Small intestine (tissue), 7 donors: ENCODE results near the gene CIB4. TPM values are rescaled to one million over a fixed set of nuclear protein-coding genes. Genes with fewer than 3 reads are reported as not detected.

Experiments used
- DNase-seq, 2 donors: peaks; one replicate each; pipeline versions ENCODE4 v3.0.0 to v3.0.0-alpha.2; 2013
- FAIRE-seq: peaks from 2 replicates; lab custom pipeline; 2012; peaks lifted over from hg19 to GRCh38; lab: Jason Lieb, UNC
- H3K27ac ChIP-seq, 3 donors: one replicate each; pipeline ENCODE4 v1.5.1; 2013; ENCODE audit warnings: low read length in 2 of 3, mild to moderate bottlenecking in 2 of 3, control low read depth in 1 of 3, inconsistent platforms in 1 of 3, low read depth in 1 of 3, moderate library complexity in 1 of 3
- H3K27me3 ChIP-seq, 3 donors: one replicate each; pipeline ENCODE4 v1.6.1; 2013; ENCODE audit warnings: low read length in 3 of 3, inconsistent platforms in 1 of 3; ENCODE audit not compliant: control insufficient read depth in 3 of 3, insufficient read depth in 3 of 3
- H3K36me3 ChIP-seq, 3 donors: one replicate each; pipeline ENCODE4 v1.6.1; 2013; ENCODE audit warnings: low read length in 3 of 3, inconsistent platforms in 1 of 3, low read depth in 1 of 3, mild to moderate bottlenecking in 1 of 3, moderate library complexity in 1 of 3; ENCODE audit not compliant: control insufficient read depth in 3 of 3, insufficient read depth in 2 of 3
- H3K4me1 ChIP-seq, 3 donors: one replicate each; pipeline ENCODE4 v1.6.1; 2013; ENCODE audit warnings: low read length in 2 of 3, inconsistent platforms in 1 of 3, low read depth in 1 of 3, mild to moderate bottlenecking in 1 of 3, moderate library complexity in 1 of 3; ENCODE audit not compliant: control insufficient read depth in 3 of 3, insufficient read depth in 2 of 3
- H3K4me3 ChIP-seq, 3 donors: one replicate each; pipeline ENCODE4 v1.5.1; 2013; ENCODE audit warnings: low read length in 3 of 3, control low read depth in 1 of 3, inconsistent platforms in 1 of 3, low read depth in 1 of 3, mild to moderate bottlenecking in 1 of 3, moderate library complexity in 1 of 3
- H3K9me3 ChIP-seq, 2 donors: one replicate each; pipeline ENCODE4 v1.6.1; 2013; ENCODE audit warnings: low read depth in 1 of 2, low read length in 1 of 2; ENCODE audit not compliant: control insufficient read depth in 2 of 2, insufficient read depth in 1 of 2
- WGBS, 3 donors: extraction: QIAGEN DNeasy Blood & Tissue Kit; methylation state at CpG; one replicate each; pipeline ENCODE4 v1.1.7; 2013; 5-methylcytosine and 5-hydroxymethylcytosine counted together
- polyA plus RNA-seq, 4 donors: library from polyadenylated mRNA; stranded (reverse) in 3 of 4; unstranded in 1 of 4; fragments of 200-250 nt in 3 of 4; fragments of 120-200 nt in 1 of 4; gene quantifications; one replicate each; pipeline versions ENCODE4 v1.2.1 to v1.2.3, GENCODE V29; 2013
- donor health status: healthy with polysubstance abuse.
- donor health status: control.
- donor health status: control.
- donor health status: Bipolar disorder and iron deficiency.
- donor health status: healthy.

CIB4 gene
- polyA plus RNA-seq, 4 donors, result 0.15 TPM; not detected in 3

- Histone ChIP-seq H3K4me3 (no peak overlapping the region), H3K27ac (peak overlapping the region in 2 of 3 donors; percentile 62 to 73), H3K27me3 (peaks cover 0 to 9% (median 0%) of the 10 kb centered on the region in 3 donors), H3K36me3 (no peaks in the 10 kb centered on the region), H3K4me1 (no peaks in the 10 kb centered on the region), H3K9me3 (no peaks in the 10 kb centered on the region)
- WGBS, 3 donors, result 76 to 88% (median 80%) methylated on average over 12 of the region's 12 CpGs
- FAIRE-seq (no peak), DNase-seq (no peak)
Observed at GRCh38 chr2:26650713-26651469, 9.7 kb upstream of the CIB4 start.

DNA sequence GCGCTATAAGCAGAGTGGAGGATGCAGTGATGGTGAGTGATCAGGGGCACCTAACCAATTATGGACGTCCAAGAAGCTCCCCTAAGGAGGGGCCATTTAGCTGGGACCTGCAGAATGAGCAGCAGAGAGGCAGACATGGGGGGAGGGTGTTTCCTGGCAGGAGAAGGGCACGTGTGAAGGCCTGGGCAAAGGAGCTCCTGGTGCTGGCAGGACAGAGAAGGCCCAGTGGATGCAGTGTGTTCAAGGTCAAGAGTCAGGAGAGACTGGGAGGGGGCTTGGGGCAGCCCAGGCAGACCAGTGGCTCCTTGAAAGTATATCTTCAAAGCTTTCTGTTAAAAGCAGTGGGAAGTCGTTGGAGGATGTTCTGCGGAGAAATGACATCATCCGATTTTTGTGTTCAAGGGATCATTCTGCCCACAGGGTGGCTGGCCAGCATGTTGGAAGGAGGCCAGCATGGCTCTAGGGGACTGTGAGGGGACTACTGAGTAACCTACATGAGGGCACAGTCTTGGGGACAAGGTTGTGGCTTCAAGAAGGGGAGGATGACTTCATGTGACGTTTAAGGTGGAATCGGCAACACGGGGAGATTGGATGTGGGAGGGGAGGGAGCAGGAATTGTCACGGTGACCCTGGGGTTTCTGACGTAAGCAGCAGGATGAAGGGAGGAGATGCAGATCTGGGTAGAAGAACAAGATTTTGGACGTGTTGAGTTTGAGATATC lies 9.0 kb upstream of the CIB4 start:
- H3K9me3 ChIP-seq, result no peaks in the 10 kb centered on the region
- peak overlapping the region in 1 of 3 donors; percentile 73 for H3K27ac ChIP-seq
- H3K36me3 ChIP-seq, result no peaks in the 10 kb centered on the region
- H3K4me3 ChIP-seq, result no peak overlapping the region
- 73 to 80% (median 78%) methylated on average over 12 of the region's 12 CpGs for WGBS, 3 donors
- no peaks in the 10 kb centered on the region for H3K4me1 ChIP-seq
- FAIRE-seq, result no peak
- no peak for DNase-seq
- peaks cover 0 to 9% (median 0%) of the 10 kb centered on the region in 3 donors for H3K27me3 ChIP-seq

DNA sequence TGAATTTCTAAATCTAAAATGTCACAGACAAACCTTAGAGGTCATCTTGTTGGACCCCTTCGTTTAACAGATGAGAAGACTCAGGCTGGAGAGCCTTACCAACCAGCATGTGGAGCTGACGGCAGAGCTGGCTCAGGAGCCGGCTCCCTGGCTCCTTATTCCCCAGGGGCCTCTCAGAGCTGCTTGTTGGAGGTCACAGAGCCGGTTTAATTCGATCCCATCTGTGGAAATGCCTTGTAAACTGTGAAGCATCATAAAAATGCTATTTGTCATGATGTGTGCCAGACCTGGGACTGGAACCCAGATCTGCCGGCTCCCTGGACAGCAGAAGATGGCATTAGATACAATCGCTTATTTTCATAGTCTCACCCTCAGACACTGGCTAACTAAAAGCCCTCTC lies 8.2 kb upstream of the CIB4 start:
- 59 to 75% (median 74%) methylated on average over 7 of the region's 7 CpGs for WGBS, 3 donors
- FAIRE-seq (no peak), DNase-seq (no peak)
- peaks cover 0 to 9% (median 0%) of the 10 kb centered on the region in 3 donors for H3K27me3 ChIP-seq
- H3K36me3 ChIP-seq, result no peaks in the 10 kb centered on the region
- no peaks in the 10 kb centered on the region for H3K9me3 ChIP-seq
- H3K27ac ChIP-seq, result no peak overlapping the region
- no peak overlapping the region for H3K4me3 ChIP-seq
- no peaks in the 10 kb centered on the region for H3K4me1 ChIP-seq

- WGBS, 3 donors, result 72 to 80% (median 74%) methylated on average over 6 of the region's 6 CpGs
- Histone ChIP-seq H3K36me3 (no peaks in the 10 kb centered on the region), H3K4me3 (no peak overlapping the region), H3K9me3 (no peaks in the 10 kb centered on the region), H3K4me1 (no peaks in the 10 kb centered on the region), H3K27ac (no peak overlapping the region), H3K27me3 (peaks cover 0 to 9% (median 0%) of the 10 kb centered on the region in 3 donors)
- FAIRE-seq (no peak), DNase-seq (no peak)
Observed at GRCh38 chr2:26648516-26648915, 7.3 kb upstream of the CIB4 start.

DNA sequence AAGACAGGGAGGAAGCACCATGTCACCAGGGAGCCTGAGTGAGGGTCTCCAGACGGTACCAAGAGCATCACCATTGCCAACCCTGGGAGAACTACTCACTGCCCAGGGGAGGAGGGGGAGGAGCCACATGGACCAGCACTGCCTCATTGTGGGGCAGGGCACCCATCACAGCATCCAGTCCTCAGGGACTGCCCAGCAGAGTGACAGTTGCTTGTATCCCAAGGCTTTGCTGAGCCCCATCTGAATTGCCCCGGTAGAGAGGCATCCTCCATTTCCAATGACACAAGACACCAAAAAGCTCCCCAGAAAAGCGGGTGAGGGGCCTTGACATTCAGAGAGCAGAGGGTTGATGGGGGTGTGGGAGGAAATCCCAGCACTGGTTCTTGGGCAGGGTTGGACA lies 6.8 kb upstream of the CIB4 start:
- FAIRE-seq, result no peak
- DNase-seq, result no peak
- H3K4me1 ChIP-seq, result no peaks in the 10 kb centered on the region
- H3K9me3 ChIP-seq, result no peaks in the 10 kb centered on the region
- peaks cover 0 to 9% (median 0%) of the 10 kb centered on the region in 3 donors for H3K27me3 ChIP-seq
- no peaks in the 10 kb centered on the region for H3K36me3 ChIP-seq
- no peak overlapping the region for H3K27ac ChIP-seq
- no peak overlapping the region for H3K4me3 ChIP-seq
- 80 to 94% (median 89%) methylated on average over 3 of the region's 3 CpGs for WGBS, 3 donors

DNA sequence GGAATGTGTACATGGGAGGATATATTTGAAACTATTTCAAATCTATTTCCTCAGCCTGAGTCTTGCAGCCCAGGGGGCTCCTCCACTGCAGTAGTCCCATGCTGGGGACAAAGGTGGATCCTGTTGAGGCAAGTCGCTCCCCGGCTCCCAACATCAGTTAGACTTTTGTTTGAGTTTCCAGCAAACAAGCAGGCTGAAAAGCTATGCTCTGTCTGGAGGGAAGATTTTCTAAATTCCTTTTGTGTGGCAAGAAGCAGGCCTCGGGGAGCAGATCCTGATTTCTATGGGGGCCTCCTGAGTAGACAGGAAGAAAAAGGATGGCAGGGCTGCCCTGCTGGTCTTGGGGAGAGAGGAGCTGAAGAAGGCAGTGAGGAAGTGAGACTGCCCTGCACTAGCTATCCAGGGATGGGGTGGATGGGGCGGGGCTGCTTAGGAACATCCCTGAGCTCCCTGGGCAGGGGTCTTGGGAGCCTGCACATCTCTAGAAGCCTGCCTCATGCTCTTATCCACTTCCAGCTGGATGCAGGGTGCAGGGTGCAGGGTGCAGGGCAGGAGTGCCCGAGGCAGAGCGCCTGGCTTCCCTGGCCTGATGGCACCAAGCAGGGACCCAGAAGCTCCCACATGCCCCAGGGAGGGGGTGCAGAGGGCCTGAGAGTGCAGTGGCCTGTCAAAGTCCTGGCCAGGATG lies 6.0 kb upstream of the CIB4 start:
- no peaks in the 10 kb centered on the region for H3K9me3 ChIP-seq
- FAIRE-seq (no peak), DNase-seq (no peak)
- H3K27me3 ChIP-seq, result peaks cover 0 to 9% (median 0%) of the 10 kb centered on the region in 3 donors
- WGBS, 3 donors, result 75 to 77% (median 77%) methylated on average over 6 of the region's 6 CpGs
- no peak overlapping the region for H3K27ac ChIP-seq
- no peak overlapping the region for H3K4me3 ChIP-seq
- no peaks in the 10 kb centered on the region for H3K36me3 ChIP-seq
- no peaks in the 10 kb centered on the region for H3K4me1 ChIP-seq

DNA sequence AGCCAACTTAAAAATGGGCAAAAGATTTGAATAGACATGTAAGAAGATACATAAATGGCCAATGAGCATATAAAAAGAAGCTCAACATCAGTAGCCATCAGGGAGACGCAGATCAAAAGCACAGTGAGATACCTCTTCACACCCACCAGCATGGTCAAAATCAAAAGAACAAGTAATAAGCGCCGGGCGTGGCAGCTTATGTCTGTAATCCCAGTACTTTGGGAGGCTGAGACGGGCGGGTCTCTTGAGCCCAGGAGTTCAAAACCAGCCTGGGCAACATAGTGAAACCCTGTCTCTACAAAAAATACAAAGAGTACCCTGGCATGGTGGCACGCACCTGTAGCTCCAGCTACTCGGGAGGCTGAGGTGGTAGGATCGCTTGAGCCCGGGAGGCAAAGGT lies 4.6 kb upstream of the CIB4 start:
- no peak for FAIRE-seq
- Histone ChIP-seq H3K36me3 (no peaks in the 10 kb centered on the region), H3K27me3 (peaks cover 0 to 11% (median 0%) of the 10 kb centered on the region in 3 donors), H3K4me3 (no peak overlapping the region), H3K27ac (no peak overlapping the region), H3K9me3 (no peaks in the 10 kb centered on the region), H3K4me1 (no peaks in the 10 kb centered on the region)
- 73 to 85% (median 74%) methylated on average over 10 of the region's 10 CpGs for WGBS, 3 donors
- DNase-seq, result no peak

DNA sequence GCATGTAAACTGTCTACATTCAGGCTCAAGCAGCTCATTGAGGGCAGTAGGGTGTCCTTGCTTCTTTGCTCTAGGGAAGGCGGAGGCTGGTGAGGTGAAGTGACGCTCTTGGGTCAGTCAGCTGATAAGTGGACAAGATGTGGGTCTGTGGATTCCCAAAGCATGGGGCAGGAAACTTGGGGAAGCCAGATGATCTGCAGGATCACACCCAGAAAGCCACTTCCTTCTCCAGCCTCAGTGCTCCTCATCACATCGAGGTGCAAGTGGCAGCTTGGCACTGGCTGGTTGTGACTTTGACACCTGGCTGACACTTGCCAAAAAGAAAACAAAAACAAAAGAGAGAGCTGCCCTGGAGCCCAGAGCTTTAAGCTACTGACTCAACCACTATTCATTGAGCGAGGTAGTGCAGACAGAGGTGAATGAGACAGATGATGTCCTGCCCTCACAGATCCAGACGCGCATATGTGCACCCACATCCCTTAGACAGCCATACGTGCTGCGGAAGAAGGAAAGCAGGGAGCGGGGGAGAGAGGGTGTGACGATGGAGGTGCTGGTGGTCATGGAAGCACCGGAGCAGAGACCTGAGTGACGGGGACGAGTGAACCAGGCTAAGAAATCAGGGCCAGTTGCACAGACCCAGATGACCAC lies 3.1 kb upstream of the CIB4 start:
- H3K4me3 ChIP-seq, result no peak overlapping the region
- no peaks in the 10 kb centered on the region for H3K4me1 ChIP-seq
- DNase-seq, result no peak
- no peak overlapping the region for H3K27ac ChIP-seq
- H3K36me3 ChIP-seq, result no peaks in the 10 kb centered on the region
- peaks cover 0 to 7% (median 0%) of the 10 kb centered on the region in 3 donors for H3K27me3 ChIP-seq
- no peaks in the 10 kb centered on the region for H3K9me3 ChIP-seq
- FAIRE-seq, result no peak
- 76 to 81% (median 80%) methylated on average over 13 of the region's 13 CpGs for WGBS, 3 donors
